ENCODE results near the gene KLHL7. TPM values are rescaled to one million over a fixed set of nuclear protein-coding genes. Genes with fewer than 3 reads are reported as not detected.

Gene KLHL7
- total RNA-seq, 1 experiment from 2014 or later = 20.6 TPM

DNA sequence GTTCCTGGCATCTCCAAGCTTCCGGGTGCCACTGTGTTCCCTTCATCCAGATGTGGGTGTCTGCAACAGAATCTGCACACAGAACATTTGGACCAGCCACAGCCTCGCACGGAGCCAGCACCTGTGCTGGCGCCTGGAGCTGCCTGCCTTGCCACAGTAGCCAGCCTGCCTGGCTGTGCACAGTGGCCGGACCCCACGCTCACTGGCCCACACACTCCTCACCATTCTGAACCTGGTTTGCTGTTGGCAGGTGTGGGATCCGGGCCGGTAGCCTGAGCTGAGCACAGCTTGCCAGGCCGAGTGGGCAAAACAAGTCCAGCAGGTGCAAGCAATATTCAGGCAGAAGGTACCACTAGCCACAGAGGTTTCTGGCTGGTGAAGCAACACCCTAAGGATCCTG is 7.6 kb upstream of the KLHL7 start:
- Histone ChIP-seq H3K9ac (ENCODE audit: low read length) (no peak overlapping the region), H3K79me2 (ENCODE audit: insufficient read depth, low read length) (no peaks in the 10 kb centered on the region), H3K4me3 (replicated peaks in 1 of 2; ENCODE audit: low read depth in 1 of 2, low read length in 2 of 2) (no peak overlapping the region), H3K4me1 (ENCODE audit: control insufficient read depth in 1 of 2, insufficient read depth in 2 of 2, low read length in 2 of 2) (no peaks in the 10 kb centered on the region), H3K4me2 (ENCODE audit: low read length) (no peak overlapping the region), H3K36me3 (ENCODE audit: control insufficient read depth in 1 of 2, insufficient read depth in 2 of 2, low read length in 2 of 2) (no peaks in the 10 kb centered on the region), H3K9me3 (ENCODE audit: control insufficient read depth in 1 of 2, insufficient read depth in 1 of 2, low read depth in 1 of 2, low read length in 2 of 2) (no peaks in the 10 kb centered on the region; a peak in 1 of 4 replicates), H3K27me3 (ENCODE audit: insufficient read depth, low read length) (no peaks in the 10 kb centered on the region), H4K20me1 (ENCODE audit: insufficient read depth) (no peaks in the 10 kb centered on the region), H3K27ac (ENCODE audit: low read depth, low read length) (no peak overlapping the region), H3K9me2 (ENCODE audit: insufficient read depth) (no peaks in the 10 kb centered on the region), H2AFZ (ENCODE audit: low read depth, low read length, poor library complexity, severe bottlenecking) (no peak overlapping the region)
- TF ChIP-seq EGR1 (IDR thresholded peaks at IDR 0.05; ENCODE audit: low read depth) = no peak
- no peak for TF ChIP-seq JUND (IDR thresholded peaks at IDR 0.05)
- no peak for TF ChIP-seq ZNF274 (IDR thresholded peaks at IDR 0.05; ENCODE audit: low read depth, low read length)
- no peak for TF ChIP-seq RAD21 (IDR thresholded peaks at IDR 0.05; ENCODE audit: low read depth)
- TF ChIP-seq EZH2phosphoT487 (IDR thresholded peaks at IDR 0.05; ENCODE audit: borderline replicate concordance) = no peak
- no peak for TF ChIP-seq SRF (IDR thresholded peaks at IDR 0.05; ENCODE audit: low read depth)
- no peak for TF ChIP-seq SIN3A (IDR thresholded peaks at IDR 0.05; ENCODE audit: low read depth)
- TF ChIP-seq, protein P1, sequence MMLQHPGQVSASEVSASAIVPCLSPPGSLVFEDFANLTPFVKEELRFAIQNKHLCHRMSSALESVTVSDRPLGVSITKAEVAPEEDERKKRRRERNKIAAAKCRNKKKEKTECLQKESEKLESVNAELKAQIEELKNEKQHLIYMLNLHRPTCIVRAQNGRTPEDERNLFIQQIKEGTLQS (IDR thresholded peaks at IDR 0.05) = no peak
- TF ChIP-seq FOSL1 (IDR thresholded peaks at IDR 0.05; ENCODE audit: low read depth) = no peak
- no peak for TF ChIP-seq YY1 (IDR thresholded peaks at IDR 0.05; ENCODE audit: extremely low read depth, insufficient replicate concordance, low read depth, low read length)
- ChIA-PET CTCF (no interaction called here), RAD21 (ENCODE audit: low non-redundant PET in 1 of 2, low total read pairs in 2 of 2, uncharacterized antibody in 2 of 2, unreplicated experiment in 2 of 2) (no interaction called here), POLR2A (no interaction called here)
- no peak for DNase-seq (ENCODE audit: low read depth, low spot score)
- no peak for ATAC-seq
- no TSS peak for BruUV-seq (replicated peaks)
- intact Hi-C loops (cut with micrococcal nuclease) = no loop called here

DNA sequence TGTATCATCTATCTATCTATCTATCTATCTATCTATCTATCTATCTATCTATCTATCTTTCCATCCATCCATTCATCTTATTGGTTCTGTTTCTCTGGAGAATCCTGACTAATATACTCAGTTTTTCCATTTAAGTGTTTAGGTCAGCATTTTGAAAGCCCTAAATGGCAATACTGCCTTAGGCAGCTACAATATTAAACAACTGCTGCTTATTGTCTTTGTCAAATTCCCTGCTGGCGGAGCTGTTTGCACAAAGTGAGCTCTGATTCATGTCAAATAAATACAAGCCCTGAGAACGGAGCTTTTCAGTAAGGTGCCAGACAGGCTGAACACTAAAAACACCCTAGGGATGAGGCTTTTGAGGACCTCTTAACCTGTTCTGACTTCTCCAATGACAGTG is 7.1 kb upstream of the KLHL7 start:
- Histone ChIP-seq H3K79me2 (ENCODE audit: insufficient read depth, low read length) (no peaks in the 10 kb centered on the region), H3K9ac (ENCODE audit: low read length) (no peak overlapping the region), H3K4me1 (ENCODE audit: control insufficient read depth in 1 of 2, insufficient read depth in 2 of 2, low read length in 2 of 2) (no peaks in the 10 kb centered on the region), H3K9me2 (ENCODE audit: insufficient read depth) (no peaks in the 10 kb centered on the region), H3K36me3 (ENCODE audit: control insufficient read depth in 1 of 2, insufficient read depth in 2 of 2, low read length in 2 of 2) (no peaks in the 10 kb centered on the region), H3K27me3 (ENCODE audit: insufficient read depth, low read length) (no peaks in the 10 kb centered on the region), H3K27ac (ENCODE audit: low read depth, low read length) (no peak overlapping the region), H3K9me3 (ENCODE audit: control insufficient read depth in 1 of 2, insufficient read depth in 1 of 2, low read depth in 1 of 2, low read length in 2 of 2) (no peaks in the 10 kb centered on the region; a peak in 1 of 4 replicates), H3K4me3 (replicated peaks in 1 of 2; ENCODE audit: low read depth in 1 of 2, low read length in 2 of 2) (no peak overlapping the region), H4K20me1 (ENCODE audit: insufficient read depth) (no peaks in the 10 kb centered on the region), H3K4me2 (ENCODE audit: low read length) (no peak overlapping the region), H2AFZ (ENCODE audit: low read depth, low read length, poor library complexity, severe bottlenecking) (no peak overlapping the region)
- POLR2A ChIA-PET = interaction anchor here (0.7 kb wide), 1 partner anchor 154 kb away, joined by 3 read pairs; no protein-coding TSS in a partner anchor
- CTCF ChIA-PET = interaction anchor here (2.0 kb wide), 1 partner anchor 12 kb away, joined by 12 read pairs; no protein-coding TSS in a partner anchor
- no peak for ATAC-seq
- intact Hi-C loops (cut with micrococcal nuclease) = no loop called here
- BruUV-seq (replicated peaks) = no TSS peak
- RAD21 ChIA-PET (ENCODE audit: low non-redundant PET in 1 of 2, low total read pairs in 2 of 2, uncharacterized antibody in 2 of 2, unreplicated experiment in 2 of 2) = no interaction called here
- no peak for DNase-seq (ENCODE audit: low read depth, low spot score)
- TF ChIP-seq CBX3 (IDR thresholded peaks at IDR 0.05; ENCODE audit: low read depth) (no peak), SRF (IDR thresholded peaks at IDR 0.05; ENCODE audit: low read depth) (no peak), EGR1 (IDR thresholded peaks at IDR 0.05; ENCODE audit: low read depth) (no peak), EZH2phosphoT487 (IDR thresholded peaks at IDR 0.05; ENCODE audit: borderline replicate concordance) (no peak), SP1 (IDR thresholded peaks at IDR 0.05; ENCODE audit: low read depth) (no peak), FOSL1 (IDR thresholded peaks at IDR 0.05; ENCODE audit: low read depth) (no peak), ZNF274 (IDR thresholded peaks at IDR 0.05; ENCODE audit: low read depth, low read length) (no peak), ZFX (IDR thresholded peaks at IDR 0.05) (no peak)
- TF ChIP-seq, protein P2, sequence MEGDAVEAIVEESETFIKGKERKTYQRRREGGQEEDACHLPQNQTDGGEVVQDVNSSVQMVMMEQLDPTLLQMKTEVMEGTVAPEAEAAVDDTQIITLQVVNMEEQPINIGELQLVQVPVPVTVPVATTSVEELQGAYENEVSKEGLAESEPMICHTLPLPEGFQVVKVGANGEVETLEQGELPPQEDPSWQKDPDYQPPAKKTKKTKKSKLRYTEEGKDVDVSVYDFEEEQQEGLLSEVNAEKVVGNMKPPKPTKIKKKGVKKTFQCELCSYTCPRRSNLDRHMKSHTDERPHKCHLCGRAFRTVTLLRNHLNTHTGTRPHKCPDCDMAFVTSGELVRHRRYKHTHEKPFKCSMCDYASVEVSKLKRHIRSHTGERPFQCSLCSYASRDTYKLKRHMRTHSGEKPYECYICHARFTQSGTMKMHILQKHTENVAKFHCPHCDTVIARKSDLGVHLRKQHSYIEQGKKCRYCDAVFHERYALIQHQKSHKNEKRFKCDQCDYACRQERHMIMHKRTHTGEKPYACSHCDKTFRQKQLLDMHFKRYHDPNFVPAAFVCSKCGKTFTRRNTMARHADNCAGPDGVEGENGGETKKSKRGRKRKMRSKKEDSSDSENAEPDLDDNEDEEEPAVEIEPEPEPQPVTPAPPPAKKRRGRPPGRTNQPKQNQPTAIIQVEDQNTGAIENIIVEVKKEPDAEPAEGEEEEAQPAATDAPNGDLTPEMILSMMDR (IDR thresholded peaks at IDR 0.05 in 2 of 3, conservative IDR thresholded peaks at IDR 0.05 in 1 of 3; ENCODE audit: borderline replicate concordance in 1 of 3, insufficient read depth in 1 of 3, low read depth in 2 of 3, low read length in 2 of 3) = no peak
- TF ChIP-seq, protein P1 (IDR thresholded peaks at IDR 0.05) = no peak
- TF ChIP-seq, protein P3, sequence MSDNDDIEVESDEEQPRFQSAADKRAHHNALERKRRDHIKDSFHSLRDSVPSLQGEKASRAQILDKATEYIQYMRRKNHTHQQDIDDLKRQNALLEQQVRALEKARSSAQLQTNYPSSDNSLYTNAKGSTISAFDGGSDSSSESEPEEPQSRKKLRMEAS (IDR thresholded peaks at IDR 0.05) = no peak

All from HCT116 (cell line).